Pulmonary artery endothelial cell (primary cell): ENCODE results near the gene PTPRE. TPM values are rescaled to one million over a fixed set of nuclear protein-coding genes. Genes with fewer than 3 reads are reported as not detected.

Experiments
- DNase-seq: peaks from one replicate; pipeline ENCODE4 v3.0.0-alpha.2; 2011; ENCODE audit warnings: low read depth, low spot score
- total RNA-seq: library from RNA; depleted of rRNA; stranded (reverse); fragments of >200 nt; gene quantifications from 2 replicates; pipeline ENCODE4 v1.2.3, GENCODE V29; 2014

PTPRE gene
- total RNA-seq, 1 donor from 2014 or later, result 43.3 TPM

DNA sequence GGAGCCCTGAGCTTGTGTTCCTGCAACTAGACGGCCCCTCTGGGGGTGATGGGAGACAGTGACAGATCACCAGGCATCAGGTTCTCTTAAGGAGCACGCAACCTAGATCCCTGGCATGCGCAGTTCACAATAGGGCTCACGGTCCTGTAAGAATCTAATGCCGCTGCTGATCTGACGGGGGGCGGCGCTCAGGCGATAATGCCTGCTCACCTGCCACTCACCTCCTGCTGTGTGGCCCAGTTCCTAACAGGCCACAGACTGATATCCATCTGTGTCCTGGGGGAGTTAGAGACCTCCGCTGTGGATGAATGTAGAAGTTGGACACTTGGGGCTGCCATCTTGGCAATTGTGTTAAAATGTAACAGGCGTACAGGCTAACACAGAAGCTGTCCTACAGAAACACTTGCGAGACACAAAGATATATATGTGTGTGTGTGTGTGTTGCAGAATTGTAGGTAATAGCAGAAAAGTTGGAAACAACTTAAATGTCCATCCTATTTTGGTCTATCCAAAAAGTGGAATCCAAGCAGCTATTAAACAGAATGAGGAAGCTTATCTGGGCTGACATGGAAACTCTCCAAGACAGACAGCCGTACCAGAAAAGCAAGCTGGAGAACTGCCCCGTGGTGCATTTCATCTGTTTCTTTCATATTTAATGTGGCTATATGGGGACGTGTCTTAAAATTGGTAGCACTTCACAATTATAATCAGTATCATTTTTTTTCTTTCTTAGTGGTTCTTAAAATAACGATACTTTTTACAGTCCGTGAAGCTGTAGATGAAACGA is 136.5 kb downstream of the PTPRE start:
- DNase-seq, result no peak

- no peak for DNase-seq
Measured at GRCh38 chr10:128044186-128044585, 137.3 kb downstream of the PTPRE start.

DNA sequence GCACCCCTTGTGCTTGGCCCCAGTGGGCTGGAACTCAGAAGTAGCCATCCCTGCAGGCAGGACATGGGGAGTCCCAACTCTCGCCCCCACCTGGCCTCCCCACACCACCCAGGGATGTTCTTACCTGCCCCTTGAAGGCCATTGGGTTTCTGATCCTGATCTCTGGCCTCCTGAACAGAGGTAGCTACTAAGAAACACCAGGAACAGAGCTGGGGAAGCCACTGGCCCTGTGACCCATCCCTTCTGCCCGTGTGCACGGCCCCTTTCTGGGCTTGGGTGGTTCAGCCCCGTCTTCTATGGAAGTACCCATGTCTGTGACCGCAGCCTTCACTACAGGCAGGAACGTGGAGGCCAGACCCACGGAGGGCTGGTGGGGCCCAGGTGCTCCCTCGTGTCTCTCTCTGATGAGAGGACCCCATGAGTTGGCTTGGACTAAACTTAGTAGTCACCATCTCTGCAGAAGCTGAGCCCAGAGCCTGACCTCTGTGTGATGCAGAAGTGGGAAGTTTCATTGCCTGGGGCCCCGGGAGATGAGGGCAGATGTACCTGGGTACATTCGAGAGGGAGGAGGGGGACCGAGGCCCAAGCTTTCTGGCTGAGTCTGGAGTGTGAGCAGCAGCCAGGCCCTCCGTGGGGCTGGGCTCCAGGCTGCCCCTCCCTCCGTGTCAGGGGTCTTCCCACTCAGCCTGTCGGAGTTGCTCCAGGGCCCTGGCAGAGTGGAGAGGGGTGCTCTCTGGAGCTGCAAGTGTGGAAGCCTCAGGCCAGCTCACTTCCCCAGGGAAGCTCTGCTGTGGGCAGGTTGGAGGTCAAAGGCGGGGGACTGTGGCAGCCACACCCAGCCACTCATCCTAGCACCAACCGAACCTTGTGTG is 138.3 kb downstream of the PTPRE start:
- no peak for DNase-seq

DNA sequence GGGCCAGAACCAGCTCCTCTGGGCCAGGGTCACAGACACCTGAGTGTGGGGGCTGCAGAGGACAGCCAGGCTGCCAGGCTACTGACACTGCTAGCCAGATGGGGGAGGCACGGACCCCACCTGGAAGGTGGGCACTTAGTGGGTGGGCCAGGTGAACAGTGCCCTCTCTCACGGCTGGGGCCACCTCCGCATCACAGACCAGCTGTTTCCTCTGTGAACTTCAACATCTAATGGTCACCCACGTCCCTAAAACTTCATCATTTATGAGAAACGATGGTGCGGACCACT is 138.9 kb downstream of the PTPRE start:
- DNase-seq, result no peak

GRCh38 chr10:128046156-128046952 is 139.5 kb downstream of the PTPRE start:
- no peak for DNase-seq

- no peak for DNase-seq
Measured at GRCh38 chr10:128046953-128047290, 140.0 kb downstream of the PTPRE start.

GRCh38 chr10:128047351-128047750 is 140.4 kb downstream of the PTPRE start:
- peak; percentile 55 for DNase-seq

GRCh38 chr10:128047991-128048818 is 141.3 kb downstream of the PTPRE start:
- DNase-seq, result peak; percentile 48

- no peak for DNase-seq
Measured at GRCh38 chr10:128048819-128049210, 141.9 kb downstream of the PTPRE start.

DNA sequence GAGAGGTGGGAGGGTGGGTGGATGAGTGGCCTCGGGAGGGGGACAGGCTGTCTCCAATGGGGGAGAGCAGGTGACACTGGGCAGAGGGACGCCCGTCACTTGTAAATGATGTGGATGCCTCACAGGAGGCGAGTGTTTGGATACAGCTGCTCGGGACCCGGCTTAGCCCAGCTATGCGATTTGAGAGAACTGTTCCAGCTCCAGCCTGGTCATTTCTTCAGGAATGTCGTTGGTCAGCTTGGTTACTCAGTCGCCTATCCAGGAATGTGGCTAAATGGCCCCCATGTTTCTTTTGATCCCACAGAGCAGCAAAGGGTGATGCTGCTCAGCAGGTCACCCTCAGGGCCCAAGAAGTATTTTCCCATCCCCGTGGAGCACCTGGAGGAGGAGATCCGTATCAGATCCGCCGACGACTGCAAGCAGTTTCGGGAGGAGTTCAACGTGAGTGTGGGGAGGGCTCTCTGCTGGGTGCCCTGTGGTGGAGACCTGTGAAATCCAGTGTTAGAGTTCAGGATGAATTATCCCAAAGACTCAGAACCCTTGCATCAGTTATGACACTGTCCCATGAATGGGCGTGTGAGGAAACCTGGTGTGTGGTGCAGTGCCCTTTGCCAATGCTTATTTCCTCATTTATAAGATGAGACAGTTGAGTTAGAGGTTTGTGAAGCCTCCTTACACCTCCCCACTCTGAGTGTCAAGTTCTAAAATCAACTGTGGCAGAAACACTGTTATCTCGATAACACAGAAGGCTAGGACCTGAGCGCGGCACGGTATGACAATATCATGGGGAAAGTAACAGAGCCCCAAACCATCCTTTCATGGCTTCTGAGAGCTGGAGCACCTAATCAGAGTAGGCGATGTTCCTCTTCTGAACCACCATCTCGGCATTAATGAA is 142.6 kb downstream of the PTPRE start:
- DNase-seq, result no peak

DNA sequence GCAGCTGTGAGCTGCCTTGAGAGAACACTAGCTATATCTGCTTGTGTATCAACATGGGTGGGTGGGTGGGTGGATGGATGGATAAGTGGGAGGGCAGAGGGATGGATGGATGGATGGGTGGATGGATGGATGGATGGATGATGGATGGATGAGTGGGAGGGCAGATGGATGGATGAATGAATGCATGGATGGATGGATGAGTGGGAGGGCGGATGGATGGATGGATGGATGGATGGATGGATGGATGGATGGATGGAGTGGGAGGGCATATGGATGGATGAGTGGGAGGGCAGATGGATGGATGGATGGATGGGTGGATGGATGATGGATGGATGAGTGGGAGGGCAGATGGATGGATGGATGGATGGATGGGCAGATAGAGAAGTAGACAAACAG is 143.2 kb downstream of the PTPRE start:
- DNase-seq, result no peak

GRCh38 chr10:128050936-128051335 is 144.0 kb downstream of the PTPRE start:
- no peak for DNase-seq

DNA sequence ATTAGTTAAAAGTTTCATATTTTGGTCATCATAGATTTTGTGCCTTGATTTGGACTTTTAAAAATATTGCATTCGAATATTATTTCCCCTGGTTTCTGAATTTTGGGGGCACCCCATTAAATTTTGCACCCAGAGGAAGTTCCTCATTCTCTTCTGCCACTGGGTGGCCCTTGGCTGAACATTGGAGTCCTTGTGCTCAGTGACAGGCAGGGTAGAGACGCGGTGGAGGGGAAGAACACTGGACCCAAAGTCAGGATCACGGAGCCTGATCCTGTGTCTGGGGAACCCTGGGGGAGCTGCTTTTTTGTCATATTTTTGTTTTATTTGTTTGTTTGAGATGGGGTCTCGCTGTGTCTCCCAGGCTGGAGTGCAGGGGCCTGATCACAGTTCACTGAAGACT is 144.6 kb downstream of the PTPRE start:
- DNase-seq, result no peak

GRCh38 chr10:128052696-128053095 is 145.8 kb downstream of the PTPRE start:
- DNase-seq, result no peak

DNA sequence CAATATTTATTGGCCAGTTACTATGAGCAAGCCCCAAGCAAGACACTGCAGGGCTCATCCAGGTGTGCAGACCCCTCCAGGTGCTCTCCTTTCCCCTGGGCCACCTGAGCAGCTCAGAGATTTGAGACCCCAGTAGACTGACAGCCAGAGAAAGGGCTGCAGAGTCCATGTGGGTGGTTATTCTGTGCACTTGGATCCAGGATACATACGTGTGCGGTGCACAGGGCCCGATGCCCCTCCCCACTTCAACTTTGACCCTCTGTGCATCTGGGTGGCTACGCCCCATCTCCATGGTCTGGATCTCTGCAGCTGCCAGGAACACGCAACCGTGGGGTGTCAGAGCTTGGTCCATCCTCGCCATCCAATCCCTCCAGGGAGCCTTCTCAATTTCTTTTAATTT is 146.5 kb downstream of the PTPRE start:
- DNase-seq, result no peak

- no peak for DNase-seq
Measured at GRCh38 chr10:128054163-128054970, 147.5 kb downstream of the PTPRE start.

DNA sequence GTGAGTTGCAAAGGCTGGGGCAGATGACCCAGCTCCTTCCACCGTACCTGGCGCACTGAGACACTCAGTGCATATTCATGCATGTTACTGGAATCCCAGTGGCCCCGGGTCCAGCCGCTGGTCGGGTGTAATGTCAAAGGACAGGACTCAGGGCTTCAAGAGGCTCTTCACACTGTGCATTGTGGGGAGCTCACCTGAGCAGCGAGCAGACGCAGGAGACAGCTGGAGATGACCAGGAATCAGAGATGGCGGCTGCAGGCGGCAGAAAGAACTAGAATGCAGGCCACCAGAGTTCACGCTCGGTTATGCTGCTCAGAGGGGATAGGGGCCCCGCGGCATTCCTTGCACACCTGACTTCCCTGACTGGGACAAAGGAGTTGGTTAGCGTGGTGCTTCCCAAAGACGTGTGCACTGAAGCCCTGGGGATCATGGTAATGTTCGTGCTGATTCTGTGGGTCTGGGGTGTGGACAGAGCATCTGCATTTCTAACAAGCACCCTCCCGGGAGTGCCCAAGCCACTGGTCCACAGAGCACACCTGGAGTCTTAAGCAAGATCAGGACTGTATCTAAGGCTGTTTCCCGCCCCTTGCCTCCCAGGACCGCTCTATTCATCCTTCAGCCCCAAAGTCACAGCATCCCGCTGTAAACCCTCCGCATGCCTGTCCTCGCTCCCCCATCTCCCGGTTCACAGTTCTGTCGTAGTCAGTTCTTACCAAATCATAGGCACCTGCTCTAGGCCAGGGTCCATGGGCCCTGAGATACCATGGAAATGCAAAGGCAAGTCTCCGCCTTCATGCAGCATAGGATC is 148.4 kb downstream of the PTPRE start:
- no peak for DNase-seq

DNA sequence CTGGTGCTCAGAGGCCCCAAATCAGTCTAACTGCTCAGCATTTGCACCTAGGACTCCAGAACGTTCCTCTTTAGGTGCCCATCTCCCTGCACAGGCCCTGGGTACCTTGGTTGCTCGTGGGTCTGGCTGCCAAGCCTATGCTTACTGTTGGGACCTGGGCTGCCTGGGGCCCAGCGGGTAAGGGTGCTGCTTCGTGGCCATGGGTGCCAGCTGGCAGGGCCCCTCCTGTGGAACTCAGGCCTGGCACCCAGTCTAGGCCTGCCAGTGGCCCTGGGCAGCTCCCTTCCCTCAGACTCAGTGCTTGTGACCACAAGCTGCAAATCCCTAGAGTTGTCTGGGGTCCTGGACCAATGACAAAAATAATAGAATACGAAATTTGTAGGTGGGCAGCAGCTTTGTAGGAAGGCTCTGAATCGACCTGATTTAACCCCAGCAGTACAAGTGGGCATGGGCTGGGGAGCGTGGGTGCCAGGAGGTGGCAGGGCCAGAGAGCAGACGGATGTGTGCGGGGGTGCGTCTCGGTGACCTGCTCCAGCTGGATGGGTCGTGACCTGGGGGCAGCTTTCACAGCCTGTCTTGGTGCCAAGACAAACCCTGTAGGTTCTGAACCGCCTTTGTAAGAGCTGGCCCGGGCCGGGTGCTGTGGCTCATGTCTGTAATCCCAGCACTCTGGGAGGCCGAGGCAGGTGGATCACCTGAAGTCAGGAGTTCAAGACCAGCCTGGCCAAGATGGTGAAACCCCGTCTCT is 149.6 kb downstream of the PTPRE start:
- no peak for DNase-seq
